Neural cell (in vitro differentiated cells): Measurements from ENCODE around the gene RPL27. TPM values are rescaled to one million over a fixed set of nuclear protein-coding genes. Genes with fewer than 3 reads are reported as not detected.

ENCODE experiments used
- H2AFZ ChIP-seq: fragments of 200-600, 300-800 bp; sonication (generic), shearing (Covaris generic); 2 replicates; pipeline ENCODE4 v1.6.0; 2014; ENCODE audit warnings: low read depth, mild to moderate bottlenecking, antibody characterized with exemption, low read length, moderate library complexity
- H3F3A ChIP-seq: fragments of 200-600 bp; shearing (Covaris generic); 2 replicates; pipeline ENCODE4 v1.6.1; 2016; ENCODE audit warnings: mild to moderate bottlenecking, moderate library complexity, mixed read lengths, antibody characterized with exemption, low read length; ENCODE audit not compliant: insufficient read depth, poor library complexity, severe bottlenecking
- H3K27ac ChIP-seq: fragments of 200-600, 300-800 bp; sonication (generic), shearing (Covaris generic); 2 replicates; pipeline ENCODE4 v1.5.1; 2014; ENCODE audit warnings: mild to moderate bottlenecking, low read length, moderate library complexity
- H3K27me3 ChIP-seq: fragments of 300-800, 200-600 bp; sonication (generic), shearing (Covaris generic); 2 replicates; pipeline ENCODE4 v1.6.0; 2014; ENCODE audit warnings: mild to moderate bottlenecking, low read depth, low read length, moderate library complexity; ENCODE audit not compliant: insufficient read depth
- H3K36me3 ChIP-seq: fragments of 300-800, 200-600 bp; sonication (generic), shearing (Covaris generic); 2 replicates; pipeline ENCODE4 v1.5.1; 2014; ENCODE audit warnings: mild to moderate bottlenecking, antibody characterized with exemption, low read length, moderate library complexity; ENCODE audit not compliant: insufficient read depth
- H3K4me2 ChIP-seq: fragments of 300-800, 200-600 bp; sonication (generic), shearing (Covaris generic); 2 replicates; pipeline ENCODE4 v1.6.0; 2014; ENCODE audit warnings: mild to moderate bottlenecking, low read length
- H3K4me3 ChIP-seq: fragments of 300-800, 200-600 bp; sonication (generic), shearing (Covaris generic); 2 replicates; pipeline ENCODE4 v1.5.1; 2014; ENCODE audit warnings: mild to moderate bottlenecking, low read length, moderate library complexity
- H3K79me2 ChIP-seq: fragments of 200-600 bp; shearing (Covaris generic); replicated peaks from 2 replicates; pipeline ENCODE4 v1.6.0; 2014; ENCODE audit warnings: mild to moderate bottlenecking, low read length, moderate library complexity; ENCODE audit not compliant: insufficient read depth
- H3K9ac ChIP-seq: fragments of 300-800, 200-600 bp; sonication (generic), shearing (Covaris generic); 2 replicates; pipeline ENCODE4 v1.6.1; 2016; ENCODE audit warnings: mild to moderate bottlenecking, low read length, mixed read lengths
- H3K9me2 ChIP-seq: fragments of 200-600 bp; shearing (Covaris generic); 2 replicates; pipeline ENCODE4 v1.6.1; 2016; ENCODE audit warnings: mild to moderate bottlenecking, low read length, mixed read lengths; ENCODE audit not compliant: insufficient read depth
- H3K9me3 ChIP-seq: fragments of 200-600, 300-800 bp; sonication (generic), shearing (Covaris generic); 2 replicates; pipeline ENCODE4 v1.6.1; 2016; ENCODE audit warnings: mild to moderate bottlenecking, mixed run types, low read length, moderate library complexity, mixed read lengths
- H4K20me1 ChIP-seq: fragments of 200-600 bp; shearing (Covaris generic); 2 replicates; pipeline ENCODE4 v1.6.1; 2016; ENCODE audit warnings: mild to moderate bottlenecking, mixed run types; ENCODE audit not compliant: insufficient read depth
- CTCF ChIP-seq: fragments of 450-650 bp; IDR thresholded peaks from 2 replicates; pipeline ENCODE4 v1.5.1; 2014; ENCODE audit warnings: antibody characterized with exemption, mild to moderate bottlenecking, moderate library complexity; ENCODE audit not compliant: poor library complexity, severe bottlenecking
- EP300 ChIP-seq: fragments of 450-650 bp; conservative IDR thresholded peaks from 2 replicates; pipeline ENCODE4 v1.6.1; 2014; ENCODE audit warnings: antibody characterized with exemption, mild to moderate bottlenecking, moderate library complexity; ENCODE audit not compliant: poor library complexity, severe bottlenecking
- EZH2 ChIP-seq: fragments of 200-600, 300-800 bp; shearing (Covaris generic), sonication (generic); IDR thresholded peaks from 2 replicates; pipeline ENCODE4 v1.6.1; 2014; ENCODE audit warnings: antibody characterized with exemption, low read length, borderline replicate concordance, mild to moderate bottlenecking; ENCODE audit not compliant: insufficient read depth, poor library complexity, severe bottlenecking
- MXI1 ChIP-seq: fragments of 450-650 bp; conservative IDR thresholded peaks from 2 replicates; pipeline ENCODE4 v1.6.1; 2014; ENCODE audit warnings: antibody characterized with exemption, mild to moderate bottlenecking; ENCODE audit not compliant: poor library complexity, severe bottlenecking
- POLR2AphosphoS5 ChIP-seq: IDR thresholded peaks from 2 replicates; pipeline ENCODE4 v1.6.1; 2012
- RAD21 ChIP-seq: fragments of 450-650 bp; conservative IDR thresholded peaks from 2 replicates; pipeline ENCODE4 v1.6.1; 2014; ENCODE audit warnings: antibody characterized with exemption, mild to moderate bottlenecking, moderate library complexity
- SMC3 ChIP-seq: fragments of 450-650 bp; conservative IDR thresholded peaks from 2 replicates; pipeline ENCODE4 v1.6.1; 2014; ENCODE audit warnings: antibody characterized with exemption, mild to moderate bottlenecking, moderate library complexity; ENCODE audit not compliant: poor library complexity
- TAF1 ChIP-seq: IDR thresholded peaks from 2 replicates; pipeline ENCODE4 v1.6.1; 2012; ENCODE audit warnings: low read depth
- polyA plus RNA-seq: library from polyadenylated mRNA; depleted of rRNA; stranded (reverse); fragments of >200 nt; gene quantifications from 2 replicates; pipeline ENCODE4 v1.2.3, GENCODE V29; 2014
- TF ChIP-seq, protein P1 (sequence below): IDR thresholded peaks from 2 replicates; pipeline ENCODE4 v1.6.1; 2012; ENCODE audit warnings: borderline replicate concordance

The RPL27 gene
- polyA plus RNA-seq, 1 donor from 2014 or later, result 1,167 TPM

- H3K27ac ChIP-seq, result no peak overlapping the region
- no peak overlapping the region for H3K4me3 ChIP-seq
- H3F3A ChIP-seq, result peaks cover 2% of the 10 kb centered on the region
- no peaks in the 10 kb centered on the region for H4K20me1 ChIP-seq
- no peaks in the 10 kb centered on the region for H3K36me3 ChIP-seq
- no peak overlapping the region for H2AFZ ChIP-seq
- no peak overlapping the region for H3K9ac ChIP-seq
- no peak for TF ChIP-seq EP300
- no peak for TF ChIP-seq SMC3
- peak; percentile 2 for TF ChIP-seq POLR2AphosphoS5
- H3K4me2 ChIP-seq, result no peak overlapping the region
- peaks cover 19% of the 10 kb centered on the region for H3K79me2 ChIP-seq
- H3K9me2 ChIP-seq, result no peaks in the 10 kb centered on the region
- H3K27me3 ChIP-seq, result no peaks in the 10 kb centered on the region
- no peaks in the 10 kb centered on the region for H3K9me3 ChIP-seq
Observed at GRCh38 chr17:43013296-43013695, 15.1 kb downstream of the RPL27 start.

GRCh38 chr17:43014020-43014648 is 15.9 kb downstream of the RPL27 start:
- Histone ChIP-seq H3K36me3 (no peaks in the 10 kb centered on the region), H3F3A (peaks cover 2% of the 10 kb centered on the region), H3K4me2 (no peak overlapping the region), H3K9ac (no peak overlapping the region), H3K79me2 (peaks cover 27% of the 10 kb centered on the region), H3K27me3 (no peaks in the 10 kb centered on the region), H3K27ac (no peak overlapping the region), H3K9me3 (no peaks in the 10 kb centered on the region), H3K9me2 (no peaks in the 10 kb centered on the region), H4K20me1 (no peaks in the 10 kb centered on the region), H2AFZ (no peak overlapping the region), H3K4me3 (no peak overlapping the region)
- no peak for TF ChIP-seq TAF1
- TF ChIP-seq EP300, result no peak
- no peak for TF ChIP-seq CTCF
- no peak for TF ChIP-seq MXI1
- no peak for TF ChIP-seq POLR2AphosphoS5
- TF ChIP-seq, protein P1, sequence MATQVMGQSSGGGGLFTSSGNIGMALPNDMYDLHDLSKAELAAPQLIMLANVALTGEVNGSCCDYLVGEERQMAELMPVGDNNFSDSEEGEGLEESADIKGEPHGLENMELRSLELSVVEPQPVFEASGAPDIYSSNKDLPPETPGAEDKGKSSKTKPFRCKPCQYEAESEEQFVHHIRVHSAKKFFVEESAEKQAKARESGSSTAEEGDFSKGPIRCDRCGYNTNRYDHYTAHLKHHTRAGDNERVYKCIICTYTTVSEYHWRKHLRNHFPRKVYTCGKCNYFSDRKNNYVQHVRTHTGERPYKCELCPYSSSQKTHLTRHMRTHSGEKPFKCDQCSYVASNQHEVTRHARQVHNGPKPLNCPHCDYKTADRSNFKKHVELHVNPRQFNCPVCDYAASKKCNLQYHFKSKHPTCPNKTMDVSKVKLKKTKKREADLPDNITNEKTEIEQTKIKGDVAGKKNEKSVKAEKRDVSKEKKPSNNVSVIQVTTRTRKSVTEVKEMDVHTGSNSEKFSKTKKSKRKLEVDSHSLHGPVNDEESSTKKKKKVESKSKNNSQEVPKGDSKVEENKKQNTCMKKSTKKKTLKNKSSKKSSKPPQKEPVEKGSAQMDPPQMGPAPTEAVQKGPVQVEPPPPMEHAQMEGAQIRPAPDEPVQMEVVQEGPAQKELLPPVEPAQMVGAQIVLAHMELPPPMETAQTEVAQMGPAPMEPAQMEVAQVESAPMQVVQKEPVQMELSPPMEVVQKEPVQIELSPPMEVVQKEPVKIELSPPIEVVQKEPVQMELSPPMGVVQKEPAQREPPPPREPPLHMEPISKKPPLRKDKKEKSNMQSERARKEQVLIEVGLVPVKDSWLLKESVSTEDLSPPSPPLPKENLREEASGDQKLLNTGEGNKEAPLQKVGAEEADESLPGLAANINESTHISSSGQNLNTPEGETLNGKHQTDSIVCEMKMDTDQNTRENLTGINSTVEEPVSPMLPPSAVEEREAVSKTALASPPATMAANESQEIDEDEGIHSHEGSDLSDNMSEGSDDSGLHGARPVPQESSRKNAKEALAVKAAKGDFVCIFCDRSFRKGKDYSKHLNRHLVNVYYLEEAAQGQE, result no peak
- no peak for TF ChIP-seq RAD21
- TF ChIP-seq SMC3, result no peak
- TF ChIP-seq EZH2, result no peak
